ENCODE measurements around the gene P4HB.

Gene P4HB

DNA sequence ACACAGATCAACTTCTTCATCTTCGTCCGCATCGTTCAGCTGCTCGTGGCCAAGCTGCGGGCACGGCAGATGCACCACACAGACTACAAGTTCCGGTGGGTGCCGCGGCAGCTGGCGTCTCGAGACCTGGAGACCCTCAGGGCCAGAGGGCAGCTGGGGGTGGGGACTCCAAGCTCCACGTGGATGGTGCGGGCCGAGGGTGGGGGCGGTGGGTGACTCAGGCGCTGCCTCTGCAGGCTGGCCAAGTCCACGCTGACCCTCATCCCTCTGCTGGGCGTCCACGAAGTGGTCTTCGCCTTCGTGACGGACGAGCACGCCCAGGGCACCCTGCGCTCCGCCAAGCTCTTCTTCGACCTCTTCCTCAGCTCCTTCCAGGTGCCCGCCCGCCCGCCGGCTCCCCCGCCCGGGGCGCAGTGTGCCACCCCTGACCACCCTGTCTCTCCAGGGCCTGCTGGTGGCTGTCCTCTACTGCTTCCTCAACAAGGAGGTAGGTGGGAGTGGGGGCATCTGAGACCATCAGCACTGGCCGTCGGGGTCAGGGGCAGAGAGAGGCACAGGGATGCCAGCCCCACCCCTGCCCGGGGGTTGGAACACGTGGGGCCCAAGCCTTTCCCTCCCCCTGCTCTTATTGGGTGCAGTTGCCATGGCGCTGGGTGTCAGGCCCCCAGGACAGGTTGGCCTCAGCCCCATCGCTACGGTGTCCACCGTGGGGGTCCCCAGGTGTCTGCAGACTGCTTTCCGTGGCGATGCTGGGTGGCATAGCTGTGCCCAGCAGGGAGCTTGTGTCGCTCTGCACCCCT is 47.6 kb downstream of the P4HB start:
- DNase-seq (ENCODE audit: low read depth in 2 of 2, low spot score in 1 of 2) = no peak

- no peak for DNase-seq (ENCODE audit: low read depth in 2 of 2, low spot score in 1 of 2)
These were observed 48.4 kb downstream of the P4HB start for GRCh38 chr17:81811705-81812570.

DNA sequence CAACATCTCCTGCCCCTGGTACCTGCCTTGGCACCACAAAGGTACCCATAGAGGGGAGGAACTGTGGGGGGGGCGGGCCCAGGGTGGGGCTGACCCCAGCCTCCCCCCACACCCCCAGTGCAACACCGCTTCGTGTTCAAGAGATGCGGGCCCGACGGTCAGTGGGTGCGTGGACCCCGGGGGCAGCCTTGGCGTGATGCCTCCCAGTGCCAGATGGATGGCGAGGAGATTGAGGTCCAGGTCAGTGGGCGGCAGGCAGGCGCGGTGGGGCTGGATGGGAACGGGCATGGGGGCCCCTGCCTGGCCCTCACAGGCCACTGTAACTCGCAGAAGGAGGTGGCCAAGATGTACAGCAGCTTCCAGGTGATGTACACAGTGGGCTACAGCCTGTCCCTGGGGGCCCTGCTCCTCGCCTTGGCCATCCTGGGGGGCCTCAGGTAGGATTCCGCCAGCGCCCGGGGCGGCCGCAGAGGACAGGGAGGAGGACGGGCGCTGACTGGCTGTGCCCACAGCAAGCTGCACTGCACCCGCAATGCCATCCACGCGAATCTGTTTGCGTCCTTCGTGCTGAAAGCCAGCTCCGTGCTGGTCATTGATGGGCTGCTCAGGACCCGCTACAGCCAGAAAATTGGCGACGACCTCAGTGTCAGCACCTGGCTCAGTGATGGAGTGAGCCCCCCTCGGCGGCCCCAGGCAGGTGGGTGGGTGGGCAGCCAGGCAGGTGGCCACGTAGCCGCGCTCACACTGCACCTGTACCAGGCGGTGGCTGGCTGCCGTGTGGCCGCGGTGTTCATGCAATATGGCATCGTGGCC is 49.2 kb downstream of the P4HB start:
- DNase-seq (ENCODE audit: low read depth in 2 of 2, low spot score in 1 of 2) = no peak

GRCh38 chr17:81810476-81810875 is 49.9 kb downstream of the P4HB start:
- no peak for DNase-seq (ENCODE audit: low read depth in 2 of 2, low spot score in 1 of 2)

DNA sequence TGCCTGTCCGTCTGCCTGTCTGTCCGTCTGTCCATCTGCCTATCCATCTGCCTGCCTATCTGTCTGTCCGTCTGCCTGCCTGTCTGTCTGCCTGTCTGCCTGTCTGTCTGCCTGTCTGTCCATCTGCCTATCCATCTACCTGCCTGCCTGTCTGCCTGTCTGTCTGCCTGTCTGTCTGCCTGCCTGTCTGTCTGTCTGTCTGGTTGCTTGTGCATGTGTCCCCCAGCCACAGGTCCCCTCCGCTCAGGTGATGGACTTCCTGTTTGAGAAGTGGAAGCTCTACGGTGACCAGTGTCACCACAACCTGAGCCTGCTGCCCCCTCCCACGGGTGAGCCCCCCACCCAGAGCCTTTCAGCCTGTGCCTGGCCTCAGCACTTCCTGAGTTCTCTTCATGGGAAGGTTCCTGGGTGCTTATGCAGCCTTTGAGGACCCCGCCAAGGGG is 50.8 kb downstream of the P4HB start:
- no peak for DNase-seq (ENCODE audit: low read depth in 2 of 2, low spot score in 1 of 2)

DNA sequence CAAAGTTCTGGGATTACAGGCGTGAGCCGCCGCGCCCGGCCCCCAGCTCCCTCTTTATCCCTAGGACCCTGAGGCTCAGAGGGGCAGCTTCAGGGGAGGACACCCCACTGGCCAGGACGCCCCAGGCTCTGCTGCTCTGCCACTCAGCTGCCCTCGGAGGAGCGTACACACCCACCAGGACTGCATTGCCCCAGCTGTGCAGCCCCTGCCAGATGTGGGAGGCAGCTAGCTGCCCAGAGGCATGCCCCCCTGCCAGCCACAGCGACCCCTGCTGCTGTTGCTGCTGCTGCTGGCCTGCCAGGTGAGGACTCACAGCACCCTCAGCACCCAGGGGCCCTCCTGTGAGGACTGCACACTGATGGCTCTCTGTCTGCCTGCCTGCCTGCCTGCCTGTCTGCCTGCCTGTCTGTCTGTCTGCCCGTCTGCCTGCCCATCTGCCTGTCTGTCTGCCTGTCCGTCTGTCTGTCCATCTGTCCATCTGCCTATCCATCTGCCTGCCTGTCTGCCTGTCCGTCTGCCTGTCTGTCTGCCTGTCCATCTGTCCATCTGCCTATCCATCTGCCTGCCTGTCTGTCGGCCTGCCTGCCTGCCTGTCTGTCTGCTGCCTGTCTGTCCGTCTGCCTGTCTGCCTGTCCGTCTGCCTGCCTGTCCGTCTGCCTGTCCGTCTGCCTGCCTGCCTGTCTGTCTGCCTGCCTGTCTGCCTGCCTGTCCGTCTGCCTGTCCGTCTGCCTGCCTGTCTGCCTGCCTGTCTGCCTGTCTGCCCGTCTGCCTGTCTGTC is 51.4 kb downstream of the P4HB start:
- DNase-seq (ENCODE audit: low read depth in 2 of 2, low spot score in 1 of 2) = no peak

DNA sequence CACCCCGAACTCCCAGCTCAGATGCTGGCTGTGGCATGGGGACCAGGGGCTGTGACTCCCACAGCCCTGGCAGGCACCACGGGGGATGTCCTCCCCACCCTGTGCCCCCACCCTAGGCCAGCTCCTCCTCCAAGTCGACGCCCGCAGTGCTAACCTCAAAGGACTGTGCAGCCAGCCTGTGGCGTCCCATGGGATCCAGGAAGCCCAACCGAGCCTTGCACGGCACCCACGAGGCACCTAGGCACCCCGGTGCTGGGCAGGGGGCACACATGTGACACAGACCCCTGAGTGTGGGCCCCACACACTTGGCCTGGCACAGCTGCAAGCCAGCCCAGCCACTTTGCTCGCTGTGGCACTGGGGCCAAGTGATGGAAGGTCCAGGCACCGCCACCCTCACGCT is 52.5 kb downstream of the P4HB start:
- no peak for DNase-seq (ENCODE audit: low read depth in 2 of 2, low spot score in 1 of 2)

DNA sequence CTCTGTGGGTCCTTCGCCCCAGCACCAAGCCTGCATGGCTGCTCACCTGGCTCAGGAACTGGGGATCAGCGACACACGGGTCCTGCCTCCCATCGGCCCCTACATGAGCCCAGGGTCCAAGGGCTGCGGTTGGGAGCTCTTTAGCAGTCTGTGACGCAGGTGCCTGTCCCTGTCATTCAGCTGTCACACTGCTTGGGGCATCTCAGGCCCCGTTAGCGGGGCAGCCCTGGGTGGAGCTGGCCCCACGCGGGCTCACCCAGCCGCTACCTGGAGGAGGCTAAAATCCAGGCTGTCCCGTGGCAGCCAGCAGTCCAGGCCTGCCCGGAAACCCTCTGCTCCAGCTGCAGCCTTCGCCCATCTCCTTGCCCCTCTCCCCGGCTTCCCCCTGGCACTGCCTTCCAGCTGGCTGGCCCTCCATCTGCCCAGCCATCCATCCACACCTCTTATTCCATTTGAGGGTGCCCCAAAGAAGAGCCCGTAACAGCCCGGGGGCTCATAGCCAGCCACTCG is 53.1 kb downstream of the P4HB start:
- no peak for DNase-seq (ENCODE audit: low read depth in 2 of 2, low spot score in 1 of 2)

DNA sequence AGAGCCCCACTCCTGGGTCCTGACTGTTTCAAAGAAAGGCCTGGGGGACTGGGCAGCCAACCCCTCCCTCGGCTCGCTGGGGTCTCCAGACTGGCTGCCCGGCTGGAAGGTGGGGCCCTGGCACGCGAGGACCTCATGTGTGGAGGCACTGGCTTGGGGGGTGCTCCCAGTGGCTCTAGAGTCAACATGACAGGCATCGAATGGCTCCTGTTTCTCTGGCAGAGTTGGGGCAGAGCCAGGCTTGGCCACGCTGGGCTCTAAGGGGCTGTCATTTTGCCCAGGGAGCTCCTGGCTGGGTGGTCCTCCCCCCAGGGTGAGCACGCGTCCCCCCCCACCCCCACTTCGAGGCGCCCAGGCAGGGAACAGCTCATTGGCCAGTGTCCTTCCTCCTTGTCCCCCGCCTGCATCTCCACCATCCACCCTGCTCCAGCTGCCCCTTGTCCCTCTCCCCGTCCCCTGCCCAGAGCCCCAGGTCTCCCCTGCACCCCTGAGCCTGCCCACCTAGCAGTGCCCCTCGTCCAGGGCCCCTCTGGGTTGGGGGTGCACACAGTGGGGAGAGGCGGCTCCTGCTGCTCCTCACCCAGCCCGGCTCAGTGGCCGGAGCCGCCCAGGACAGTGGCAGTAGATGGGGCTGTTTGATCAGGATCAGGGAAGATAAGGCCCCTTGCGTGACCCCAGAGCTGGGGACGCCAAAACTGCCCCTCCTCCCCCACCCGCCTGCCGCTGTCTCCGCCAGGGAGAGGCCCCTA is 53.7 kb downstream of the P4HB start:
- no peak for DNase-seq (ENCODE audit: low read depth in 2 of 2, low spot score in 1 of 2)

DNA sequence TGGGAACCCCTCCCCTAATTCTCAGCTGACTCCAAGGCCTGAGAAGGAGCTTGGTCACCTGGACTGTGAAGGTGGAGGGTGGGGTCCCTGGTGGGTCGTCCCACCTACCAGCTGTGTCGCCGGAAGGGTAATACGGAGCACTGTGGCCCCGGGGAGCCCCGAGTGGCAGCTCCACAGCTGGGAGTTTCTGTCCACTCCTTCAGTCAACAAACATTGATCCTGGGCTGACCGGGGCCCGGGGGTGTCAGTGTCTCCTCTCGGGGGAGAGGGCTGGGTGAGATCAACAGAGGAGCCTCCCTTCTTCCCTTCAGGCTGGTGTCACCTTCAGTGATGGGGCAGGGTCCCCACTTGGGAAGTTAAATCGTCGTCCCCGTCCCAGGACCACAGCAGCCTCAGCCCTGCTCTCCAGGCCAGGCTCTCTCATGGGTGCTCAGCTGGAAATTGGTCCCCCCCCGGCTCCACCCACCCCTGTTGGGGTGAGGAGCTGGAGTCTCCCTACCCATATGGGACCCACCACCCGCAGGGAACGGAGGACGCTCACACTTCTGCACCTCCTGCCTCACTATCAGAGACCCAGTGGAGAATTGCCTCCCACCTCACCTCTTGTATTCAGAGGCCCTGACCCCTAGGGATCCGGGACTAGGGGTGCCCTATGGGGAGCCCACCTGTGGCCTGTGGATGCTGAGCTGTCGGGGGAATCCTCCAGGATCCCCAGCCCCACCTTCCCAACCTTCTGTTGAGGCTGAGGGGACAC is 54.5 kb downstream of the P4HB start:
- DNase-seq (ENCODE audit: low read depth in 2 of 2, low spot score in 1 of 2) = no peak

DNA sequence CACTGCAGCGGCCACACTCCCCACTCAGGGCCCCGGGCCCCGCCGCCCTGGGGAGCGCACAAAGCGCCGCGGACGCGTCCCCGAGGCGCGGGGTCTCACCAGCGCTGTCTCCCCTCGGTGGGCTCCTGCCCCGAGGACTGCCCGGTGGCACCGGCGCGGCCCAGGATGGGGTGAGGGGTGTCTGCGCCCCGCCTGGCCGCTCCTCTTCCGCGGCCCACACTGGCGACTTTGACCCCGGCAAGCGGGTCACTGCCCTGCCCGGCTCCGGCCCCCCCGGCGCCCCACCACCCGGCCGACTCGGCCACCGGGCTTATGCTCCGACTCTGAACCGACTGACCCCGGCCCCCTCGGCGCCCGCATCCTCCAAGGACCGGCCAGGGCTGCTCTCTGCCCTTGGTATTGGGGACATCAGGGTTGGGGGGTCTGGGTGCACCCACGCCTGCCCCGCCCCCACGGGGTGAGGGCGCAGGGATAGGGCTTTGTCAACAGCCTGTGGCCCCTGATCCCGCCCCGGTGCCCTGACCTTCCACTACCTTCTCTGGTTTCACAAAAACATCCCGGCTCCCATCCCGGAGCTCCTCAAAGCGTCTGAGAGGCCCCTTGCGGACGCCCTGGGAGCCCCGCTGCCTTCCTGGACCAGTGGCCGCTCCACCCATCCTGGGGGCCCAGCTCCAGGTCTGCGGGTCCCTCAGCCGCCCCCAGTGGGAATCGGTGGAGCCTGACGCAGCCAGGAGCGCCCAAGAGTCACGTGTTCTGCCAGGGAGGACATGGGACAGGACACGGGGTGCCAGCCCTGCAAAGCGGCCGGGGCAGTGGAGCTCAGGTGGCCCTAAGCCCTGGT is 55.6 kb downstream of the P4HB start:
- DNase-seq (ENCODE audit: low read depth in 2 of 2, low spot score in 1 of 2) = no peak

GRCh38 chr17:81803728-81804558 is 56.4 kb downstream of the P4HB start, which contains the start of gene GCGR:
TSS of gene GCGR (plus strand) at chr17:81804150. CDS start at chr17:81809019, 4,869 bp downstream.
- no peak for DNase-seq (ENCODE audit: low read depth in 2 of 2, low spot score in 1 of 2)

GRCh38 chr17:81802856-81803643 is 57.3 kb downstream of the P4HB start:
- no peak for DNase-seq (ENCODE audit: low read depth in 2 of 2, low spot score in 1 of 2)

GRCh38 chr17:81802048-81802758 is 58.1 kb downstream of the P4HB start:
- no peak for DNase-seq (ENCODE audit: low read depth in 2 of 2, low spot score in 1 of 2)

DNA sequence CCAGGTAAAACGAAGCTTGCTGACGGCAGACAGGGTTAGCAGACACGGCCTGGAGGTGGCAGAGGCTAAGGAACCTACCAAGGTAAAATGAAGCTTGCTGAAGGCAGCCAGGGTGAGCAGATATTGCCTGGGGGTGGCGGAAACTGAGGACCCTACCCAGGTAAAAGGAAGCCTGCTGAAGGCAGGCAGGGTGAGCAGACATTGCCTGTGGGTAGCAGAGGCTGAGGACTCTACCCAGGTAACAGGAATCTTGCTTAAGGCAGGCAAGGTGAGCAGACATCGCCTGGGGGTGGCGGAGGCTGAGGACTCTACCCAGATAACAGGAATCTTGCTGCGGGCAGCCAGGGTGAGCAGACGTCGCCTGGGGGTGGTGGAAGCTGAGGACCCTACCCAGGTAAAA is 59.0 kb downstream of the P4HB start:
- DNase-seq (ENCODE audit: low read depth in 2 of 2, low spot score in 1 of 2) = no peak

- no peak for DNase-seq (ENCODE audit: low read depth in 2 of 2, low spot score in 1 of 2)
These were observed 65.8 kb downstream of the P4HB start for GRCh38 chr17:81794509-81794908.

Measured in stimulated activated CD8-positive, alpha-beta memory T cell treated with anti-CD3 and anti-CD28 coated beads, Interleukin-4, amount 100 ng/mL, for 4 hours (primary cell).